ENCODE measurements around the gene SSRP1.
"Not testable (repeated sequence)": the region's sequence is repeated elsewhere in the genome, so short reads cannot be mapped to it uniquely, and the experiment has no call there.

GRCh38 chr11:57281546-57281945, 54.1 kb downstream of the SSRP1 start:
- TF ChIP-seq CTCF (IDR thresholded peaks at IDR 0.05 in 2 of 3, conservative IDR thresholded peaks at IDR 0.05 in 1 of 3; ENCODE audit: insufficient read depth in 2 of 3, low read depth in 1 of 3, low read length in 3 of 3); E2F5 (CRISPR knock-in tag; IDR thresholded peaks at IDR 0.05): not testable (repeated sequence)

Measured in K562 (cell line).